Hindlimb muscle (tissue), 1 donor: Measurements from ENCODE around the gene DSC1. TPM values are rescaled to one million over a fixed set of nuclear protein-coding genes. Genes with fewer than 3 reads are reported as not detected.
"Not testable (repeated sequence)": the region's sequence is repeated elsewhere in the genome, so short reads cannot be mapped to it uniquely, and the experiment has no call there.

Experiments
- DNase-seq: peaks from one replicate; pipeline ENCODE4 v3.0.0-alpha.2; 2013
- polyA plus RNA-seq: library from polyadenylated mRNA; unstranded; fragments of 120-200 nt; gene quantifications from one replicate; pipeline ENCODE4 v1.2.1, GENCODE V29; 2013; ENCODE audit not compliant: insufficient read length

The DSC1 gene, protein sequence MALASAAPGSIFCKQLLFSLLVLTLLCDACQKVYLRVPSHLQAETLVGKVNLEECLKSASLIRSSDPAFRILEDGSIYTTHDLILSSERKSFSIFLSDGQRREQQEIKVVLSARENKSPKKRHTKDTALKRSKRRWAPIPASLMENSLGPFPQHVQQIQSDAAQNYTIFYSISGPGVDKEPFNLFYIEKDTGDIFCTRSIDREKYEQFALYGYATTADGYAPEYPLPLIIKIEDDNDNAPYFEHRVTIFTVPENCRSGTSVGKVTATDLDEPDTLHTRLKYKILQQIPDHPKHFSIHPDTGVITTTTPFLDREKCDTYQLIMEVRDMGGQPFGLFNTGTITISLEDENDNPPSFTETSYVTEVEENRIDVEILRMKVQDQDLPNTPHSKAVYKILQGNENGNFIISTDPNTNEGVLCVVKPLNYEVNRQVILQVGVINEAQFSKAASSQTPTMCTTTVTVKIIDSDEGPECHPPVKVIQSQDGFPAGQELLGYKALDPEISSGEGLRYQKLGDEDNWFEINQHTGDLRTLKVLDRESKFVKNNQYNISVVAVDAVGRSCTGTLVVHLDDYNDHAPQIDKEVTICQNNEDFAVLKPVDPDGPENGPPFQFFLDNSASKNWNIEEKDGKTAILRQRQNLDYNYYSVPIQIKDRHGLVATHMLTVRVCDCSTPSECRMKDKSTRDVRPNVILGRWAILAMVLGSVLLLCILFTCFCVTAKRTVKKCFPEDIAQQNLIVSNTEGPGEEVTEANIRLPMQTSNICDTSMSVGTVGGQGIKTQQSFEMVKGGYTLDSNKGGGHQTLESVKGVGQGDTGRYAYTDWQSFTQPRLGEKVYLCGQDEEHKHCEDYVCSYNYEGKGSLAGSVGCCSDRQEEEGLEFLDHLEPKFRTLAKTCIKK
- polyA plus RNA-seq = 0.56 TPM

DNA sequence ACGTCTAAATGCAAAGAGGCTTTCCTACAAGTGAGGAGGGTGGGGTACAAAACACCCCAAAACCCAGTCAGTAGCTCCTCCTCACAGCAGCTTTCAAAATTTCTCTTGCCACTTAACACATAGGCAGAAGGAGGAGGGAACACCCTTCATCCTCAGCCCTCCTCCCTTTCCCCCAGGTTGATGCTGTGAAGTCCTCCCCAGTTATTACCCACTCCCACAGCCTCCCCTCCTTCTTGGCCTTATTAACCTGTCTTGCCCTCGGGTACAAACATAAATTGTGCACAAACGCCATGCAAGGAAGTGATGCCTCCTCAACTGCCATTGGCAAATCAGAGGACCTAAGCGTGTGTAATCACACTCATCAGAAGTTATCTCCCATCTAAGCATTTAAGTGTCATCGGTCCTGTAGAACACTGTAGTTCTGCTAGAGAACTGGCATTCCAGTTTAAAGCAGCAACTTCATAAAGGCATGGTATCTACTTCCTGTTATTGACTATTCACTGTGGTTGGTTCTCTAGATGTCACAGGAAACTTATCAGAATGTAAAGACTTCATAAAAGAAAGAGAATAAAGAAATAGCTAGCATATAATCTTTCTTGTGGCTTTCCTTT lies at the start of gene DSC1:
Gene DSC1, minus strand, starts transcription at position 32 of the 611 bp plus-strand sequence. CDS start 262 bp downstream, outside the sequence.
- no peak for DNase-seq

DNA sequence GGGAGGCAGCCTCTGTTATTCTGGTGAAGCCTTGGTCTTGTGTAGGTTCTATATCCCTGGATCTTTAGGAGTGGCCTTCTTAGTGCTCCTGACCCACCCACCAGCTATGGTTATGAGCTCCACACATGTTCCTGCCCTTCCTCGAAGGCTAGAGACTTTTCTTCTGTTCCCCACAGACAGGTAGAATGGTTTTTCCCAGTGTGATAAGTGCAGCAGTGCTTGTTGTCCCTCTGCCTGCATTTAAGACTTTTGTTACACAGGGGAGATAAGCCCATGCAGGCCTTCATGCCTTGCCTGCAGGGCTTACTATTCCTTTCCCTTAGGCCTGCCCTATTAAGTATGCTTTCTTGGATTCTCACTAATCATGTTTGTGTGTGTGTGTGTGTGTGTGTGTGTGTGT lies 48.4 kb upstream of the DSC1 start:
- no peak for DNase-seq

DNA sequence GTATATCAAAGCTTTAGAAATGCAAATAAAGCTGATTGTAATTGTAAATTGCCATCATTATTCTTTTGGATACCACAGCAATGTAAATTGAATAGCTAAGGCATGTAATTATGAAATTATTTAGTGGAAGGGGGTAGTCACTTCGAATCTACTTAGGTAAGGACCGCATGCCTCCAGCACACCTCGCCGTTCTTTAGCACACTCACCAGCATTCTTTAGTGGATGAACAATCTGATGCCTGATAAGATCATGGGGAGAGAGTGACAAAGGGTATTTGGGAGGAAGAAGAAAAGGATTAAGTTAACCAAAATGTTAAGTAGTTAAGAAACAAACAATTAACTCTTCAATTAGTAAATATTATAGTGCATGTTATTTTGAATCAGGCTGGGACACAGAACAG lies 46.4 kb upstream of the DSC1 start:
- DNase-seq = no peak

DNA sequence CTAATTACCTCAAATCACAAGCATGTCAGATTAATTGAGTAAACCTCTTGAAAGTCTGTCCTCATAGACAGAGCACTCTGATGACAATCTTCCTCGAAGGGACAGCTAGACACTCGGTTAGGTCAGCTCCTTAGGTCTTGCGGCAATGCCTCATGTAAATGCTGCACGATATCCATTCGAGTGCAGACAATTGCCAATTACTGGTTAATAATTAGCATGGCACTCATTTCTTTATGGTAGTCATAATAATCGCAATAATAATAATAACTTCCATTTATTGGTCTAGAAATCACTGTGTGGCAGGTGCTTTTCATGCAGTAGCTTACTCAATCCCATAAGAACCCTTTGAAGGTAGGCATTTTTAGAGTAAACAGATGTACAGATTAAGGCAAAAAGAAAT lies 44.7 kb upstream of the DSC1 start:
- no peak for DNase-seq

DNA sequence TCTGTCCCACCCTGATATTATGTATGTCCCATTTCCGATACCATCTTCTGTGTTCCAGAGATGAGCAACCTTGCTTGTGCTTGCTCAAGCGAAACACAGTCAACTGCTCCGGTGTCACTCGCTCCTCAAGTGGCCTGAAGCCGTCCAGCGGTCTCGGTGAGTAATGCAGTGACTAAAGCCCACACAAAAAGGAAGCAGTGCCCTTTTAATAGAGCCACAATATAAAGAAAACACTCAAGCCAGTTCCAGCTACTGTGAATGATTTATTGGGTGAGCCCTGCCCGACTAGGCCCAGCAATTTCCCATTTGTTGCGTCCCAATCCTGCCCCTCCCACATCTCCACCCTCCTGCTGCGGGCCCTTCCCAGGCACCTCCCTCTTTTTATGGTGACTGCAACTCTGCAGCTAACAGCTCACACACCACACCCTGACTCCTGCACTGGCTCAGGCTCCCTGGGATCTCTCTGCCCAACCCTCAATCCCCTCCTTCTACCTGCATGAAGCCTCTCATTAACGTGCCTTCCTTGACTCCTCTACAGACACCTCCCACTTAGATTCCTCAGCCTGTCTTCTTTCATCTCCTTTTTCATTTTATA lies 44.2 kb upstream of the DSC1 start:
- no peak for DNase-seq

DNA sequence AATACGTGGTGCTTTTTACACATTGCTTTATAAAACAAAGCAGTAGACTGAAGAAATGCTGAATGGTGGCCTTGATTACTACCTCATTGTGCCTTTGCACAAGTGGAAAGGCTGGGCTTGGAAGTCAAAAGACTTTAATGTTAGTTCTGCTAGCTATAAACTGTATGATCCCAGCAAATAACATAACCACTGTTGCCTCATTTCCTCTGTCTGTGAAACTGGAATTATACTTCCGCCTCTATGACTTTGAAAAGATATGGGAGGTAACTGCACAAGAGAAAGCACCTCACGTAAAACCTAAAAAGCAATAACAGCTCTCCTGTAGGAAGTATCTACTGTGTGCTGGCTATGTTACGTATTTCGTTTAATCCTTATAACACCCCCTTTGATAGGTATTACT lies 43.4 kb upstream of the DSC1 start:
- DNase-seq = no peak

DNA sequence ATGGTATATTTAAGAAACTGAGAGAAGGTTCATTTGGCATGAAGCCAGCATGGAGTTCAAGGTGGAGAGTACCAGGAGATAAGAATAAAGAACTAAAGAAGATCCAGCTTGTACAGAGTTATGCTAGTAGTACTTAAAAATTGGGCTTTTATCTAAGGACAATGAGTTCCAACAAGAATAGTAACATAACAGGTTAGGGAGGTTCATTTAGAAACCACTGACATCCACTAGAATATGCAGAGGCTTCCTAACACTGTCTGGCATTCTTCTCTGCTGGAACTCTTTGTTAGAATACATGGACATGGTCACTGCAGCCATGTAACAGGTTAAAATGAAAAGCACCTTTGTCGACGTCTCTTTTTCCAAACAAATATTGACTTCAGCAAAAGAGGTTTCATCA lies 42.6 kb upstream of the DSC1 start:
- no peak for DNase-seq

DNA sequence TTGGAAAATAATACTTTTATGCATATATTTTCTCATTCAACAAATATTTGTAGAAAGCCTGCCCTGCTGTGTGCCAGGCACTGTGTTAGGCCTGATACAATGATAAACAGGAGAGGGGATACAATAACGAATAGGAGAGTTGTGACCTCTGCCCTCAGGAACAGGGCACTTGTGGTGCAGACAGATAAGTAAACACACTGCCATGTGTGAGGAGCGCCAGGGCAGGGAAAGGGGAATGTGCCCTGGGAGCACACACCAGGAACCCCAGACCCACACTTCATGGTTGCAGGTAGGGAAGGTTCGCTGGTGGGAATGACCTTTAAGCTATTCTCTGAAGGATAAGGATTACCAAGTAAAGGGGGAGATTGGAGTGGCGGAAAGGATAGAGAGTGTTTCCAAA lies 42.2 kb upstream of the DSC1 start:
- no peak for DNase-seq

DNA sequence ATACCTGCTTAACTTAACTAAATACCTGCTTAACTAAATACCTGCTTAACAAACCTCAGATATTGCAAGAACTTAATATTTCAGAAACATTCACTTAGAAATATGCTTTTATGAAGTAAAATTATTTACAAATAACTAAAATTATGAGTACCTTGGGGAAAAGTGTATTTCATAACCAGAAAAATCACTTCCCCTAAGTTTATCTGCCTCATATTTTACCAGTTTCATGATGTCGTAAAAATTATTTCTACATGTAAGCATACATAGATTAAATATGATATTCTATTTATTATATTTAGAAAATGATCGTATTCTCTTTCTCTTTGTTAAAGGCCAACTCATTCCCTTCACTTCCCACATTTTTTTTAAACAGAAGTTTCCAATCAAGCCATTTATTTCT lies 41.5 kb upstream of the DSC1 start:
- no peak for DNase-seq

DNA sequence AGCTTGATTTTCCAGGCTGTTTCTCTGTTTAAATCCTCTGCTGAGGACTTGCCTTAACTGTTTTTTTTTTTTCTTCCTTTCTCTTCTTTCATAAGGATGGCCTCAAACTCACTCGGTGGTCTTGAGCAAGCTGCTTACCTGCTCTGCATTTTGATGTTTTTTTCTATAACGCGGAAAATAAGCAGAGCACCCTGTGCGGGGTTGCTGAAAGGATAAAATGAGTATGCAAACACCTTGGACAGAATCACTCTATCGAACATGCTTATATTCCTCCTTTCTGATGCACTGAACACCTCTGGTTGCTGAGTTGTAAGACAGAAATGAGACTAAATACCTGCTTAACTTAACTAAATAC lies 41.1 kb upstream of the DSC1 start:
- no peak for DNase-seq

DNA sequence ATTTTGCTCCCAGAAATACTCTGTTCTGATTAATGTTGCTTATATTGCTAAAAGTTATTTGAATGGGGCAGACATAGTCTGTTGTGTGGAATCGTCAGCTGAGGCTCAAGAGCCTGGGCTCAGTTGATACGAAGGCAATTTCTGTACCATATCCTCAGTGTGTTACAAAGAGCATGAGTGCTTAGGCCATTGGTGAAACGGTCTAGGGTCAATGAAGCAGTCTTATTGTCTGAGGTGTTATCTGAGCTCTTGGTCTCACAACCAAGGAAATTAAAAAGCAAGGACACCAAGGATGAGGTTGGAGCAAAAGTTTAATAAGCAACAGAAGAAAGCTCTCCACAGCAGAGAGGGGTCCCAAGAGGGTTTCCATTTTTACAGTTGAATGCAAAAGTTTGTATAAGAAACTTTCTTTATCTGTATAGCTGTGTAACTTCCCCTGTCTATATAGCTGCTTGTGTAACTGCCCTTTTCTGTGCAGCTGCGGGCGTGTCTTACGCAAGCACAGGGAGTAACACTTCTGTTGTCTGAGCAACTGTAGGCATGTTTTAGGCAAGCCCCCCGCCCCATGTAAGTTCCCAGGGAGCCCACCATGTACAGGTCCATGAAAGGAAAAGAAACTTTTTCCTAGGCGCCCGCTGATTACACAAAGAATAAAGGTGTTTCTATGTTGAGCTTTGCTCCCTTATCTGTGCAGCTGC lies 40.6 kb upstream of the DSC1 start:
- no peak for DNase-seq

DNA sequence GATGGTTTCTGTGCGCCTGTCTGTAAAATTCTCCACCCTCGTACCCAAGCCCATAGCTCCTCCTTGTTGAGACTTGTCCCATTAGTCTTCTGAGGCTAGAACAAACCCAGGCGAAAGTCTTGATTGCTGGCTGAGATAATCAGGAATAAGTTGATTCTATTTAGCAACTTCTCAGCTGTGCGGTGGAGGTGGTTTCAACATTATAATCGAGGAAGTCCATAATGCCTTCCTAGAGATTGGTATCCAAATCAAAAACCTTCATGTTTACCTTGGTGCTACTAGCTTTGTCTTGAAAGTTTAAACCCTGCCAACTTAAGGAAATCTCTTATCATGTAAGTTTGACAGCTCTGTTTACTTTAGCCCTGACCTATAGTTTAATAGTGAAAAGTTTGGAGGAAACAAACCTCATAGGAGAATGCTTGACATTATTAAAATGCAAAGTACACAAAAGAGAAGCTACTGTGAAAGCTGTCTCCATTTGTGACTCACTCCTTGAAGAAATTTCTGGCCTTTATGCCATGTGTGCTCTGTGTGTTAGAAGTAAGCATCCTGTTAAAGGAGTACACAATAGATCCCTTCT lies 36.6 kb upstream of the DSC1 start:
- no peak for DNase-seq

DNA sequence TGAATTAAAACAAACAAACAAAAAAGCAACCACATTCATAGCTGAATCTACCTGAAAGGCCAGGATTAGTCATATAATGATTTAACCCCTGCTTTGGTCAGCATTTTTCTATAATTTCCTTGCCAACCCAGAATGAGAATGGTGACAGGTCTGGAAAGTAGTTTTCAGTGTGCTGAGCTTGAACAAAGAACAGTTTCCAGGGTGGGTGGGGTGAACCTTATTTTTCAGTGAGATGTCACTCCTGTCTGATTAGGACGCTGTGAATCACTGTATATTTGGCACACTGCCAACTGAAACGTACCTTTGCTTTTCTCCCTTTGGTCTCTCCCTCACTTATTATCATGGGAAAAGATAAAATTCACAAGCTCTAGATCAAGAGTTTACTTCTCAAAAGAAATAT lies 35.0 kb upstream of the DSC1 start:
- DNase-seq = no peak

DNA sequence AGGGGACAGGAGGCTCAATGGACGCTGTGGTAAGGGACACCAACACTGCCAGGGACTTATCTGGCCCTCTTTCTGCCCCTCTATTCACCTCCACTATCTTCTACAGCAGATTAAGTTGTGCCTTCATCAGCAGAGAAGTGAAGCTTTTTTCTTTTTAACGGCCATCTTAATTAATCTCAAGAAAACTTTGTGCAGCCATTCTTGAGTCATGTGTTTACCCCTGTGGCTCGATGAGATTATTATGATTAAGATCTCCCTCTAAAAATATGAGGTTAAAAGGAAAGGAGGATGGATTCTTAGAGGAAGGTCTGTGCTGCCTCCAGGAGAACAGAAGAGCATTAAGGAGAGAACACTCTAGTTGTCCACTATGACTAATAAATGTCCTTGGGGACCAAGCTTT lies 32.4 kb upstream of the DSC1 start:
- DNase-seq = no peak

DNA sequence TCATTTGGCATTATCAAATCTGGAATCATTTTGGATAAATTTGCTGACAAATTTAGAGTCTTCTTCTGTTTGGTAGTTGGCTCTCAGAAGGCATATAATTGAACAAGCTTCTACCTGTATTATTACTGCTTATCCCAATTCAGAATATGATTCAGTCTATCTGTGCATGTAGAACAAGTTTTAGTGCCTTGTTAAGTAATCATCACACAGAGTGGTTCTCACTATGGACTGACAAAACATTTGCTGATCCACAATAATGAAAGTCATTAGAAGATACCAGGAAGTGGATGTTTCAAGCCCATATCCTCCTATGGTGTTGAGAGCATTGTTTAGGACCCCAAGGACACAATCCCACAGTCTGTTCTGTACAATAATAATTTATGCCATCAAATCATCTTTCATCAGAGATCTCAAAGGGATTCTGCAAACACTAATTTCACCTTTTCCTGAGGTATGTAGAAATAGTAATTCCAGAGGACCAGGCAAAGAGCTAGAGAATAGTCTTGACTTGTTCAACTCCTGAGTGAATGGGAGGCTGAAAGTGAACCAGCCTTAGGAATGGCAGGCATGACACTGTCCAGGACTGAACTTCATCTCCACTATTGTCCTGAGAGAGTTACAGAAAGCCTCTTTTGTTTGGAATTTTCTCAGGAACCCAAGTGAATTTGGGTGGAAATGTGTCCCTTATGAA lies 29.6 kb upstream of the DSC1 start:
- DNase-seq = no peak

DNA sequence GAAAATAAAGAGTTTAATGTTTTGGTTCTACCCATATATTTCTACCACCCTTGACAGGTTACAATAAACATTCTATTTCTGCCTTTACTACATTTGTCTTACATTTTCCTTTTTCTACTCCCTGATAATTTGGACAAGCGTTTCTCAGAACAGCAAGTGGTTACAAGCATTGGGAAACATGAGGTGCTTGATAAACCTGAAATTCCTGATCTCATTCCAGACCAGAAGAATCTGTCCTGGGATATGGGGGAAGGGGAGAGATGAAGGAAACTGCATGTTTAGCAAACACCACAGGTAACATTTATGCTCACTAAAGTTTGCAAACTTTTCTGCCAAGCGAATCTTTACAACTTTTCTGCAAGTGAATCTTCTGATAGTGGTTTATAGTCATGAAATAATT lies 28.3 kb upstream of the DSC1 start:
- DNase-seq = no peak

DNA sequence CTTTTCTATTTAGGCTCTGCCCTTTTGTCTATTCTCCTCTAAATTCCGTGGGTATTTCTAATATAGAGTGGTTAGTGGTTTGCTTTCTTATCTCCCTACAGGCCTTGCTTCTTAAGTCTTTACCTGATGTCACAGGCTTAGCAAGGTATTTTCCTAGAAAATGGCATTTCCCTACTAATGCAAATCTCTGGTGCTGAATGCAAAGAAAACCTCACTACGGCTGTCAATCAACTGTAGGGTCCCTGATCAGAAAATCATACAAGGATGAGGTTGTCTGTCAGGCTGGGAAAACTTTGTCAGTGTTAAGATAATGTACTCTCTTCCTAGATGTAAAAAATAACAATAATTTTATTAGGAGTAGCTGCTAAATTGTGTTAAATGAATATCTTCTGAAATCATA lies 27.1 kb upstream of the DSC1 start:
- no peak for DNase-seq

DNA sequence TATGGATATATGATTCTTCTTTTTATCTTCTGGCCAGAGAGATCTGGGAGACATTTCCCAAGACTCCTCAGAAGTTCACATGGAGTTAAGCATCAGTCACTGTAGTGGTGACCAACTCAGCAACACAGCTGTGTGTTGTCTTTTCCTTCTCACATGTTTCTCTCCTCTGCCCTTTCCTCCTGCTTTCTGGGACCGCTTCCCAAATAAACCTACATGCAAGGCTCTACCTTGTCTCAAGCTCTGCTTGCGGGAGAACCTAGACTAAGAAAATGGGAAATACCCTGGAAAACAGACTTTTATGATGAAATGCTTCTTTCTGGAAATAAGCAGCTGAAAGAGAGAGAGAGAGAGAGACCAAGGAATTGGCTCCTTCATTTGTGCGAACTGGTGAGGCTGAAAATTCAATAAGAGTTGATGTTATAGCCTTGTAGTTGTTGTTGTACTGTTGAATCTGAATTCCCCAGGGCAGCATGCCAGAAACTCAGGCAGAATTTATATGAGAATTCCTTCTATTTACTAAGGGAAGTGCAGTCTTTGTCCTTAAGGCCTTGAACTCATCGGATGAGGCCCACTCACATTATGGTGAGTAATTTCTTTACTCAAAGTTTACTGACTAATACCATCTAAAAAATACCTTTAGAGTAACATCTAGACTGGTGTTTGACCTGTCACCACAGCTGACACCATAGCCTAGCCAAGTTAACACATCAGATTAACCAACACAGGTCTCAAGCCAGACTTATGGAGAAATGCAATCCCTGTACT lies 22.7 kb upstream of the DSC1 start:
- no peak for DNase-seq

DNA sequence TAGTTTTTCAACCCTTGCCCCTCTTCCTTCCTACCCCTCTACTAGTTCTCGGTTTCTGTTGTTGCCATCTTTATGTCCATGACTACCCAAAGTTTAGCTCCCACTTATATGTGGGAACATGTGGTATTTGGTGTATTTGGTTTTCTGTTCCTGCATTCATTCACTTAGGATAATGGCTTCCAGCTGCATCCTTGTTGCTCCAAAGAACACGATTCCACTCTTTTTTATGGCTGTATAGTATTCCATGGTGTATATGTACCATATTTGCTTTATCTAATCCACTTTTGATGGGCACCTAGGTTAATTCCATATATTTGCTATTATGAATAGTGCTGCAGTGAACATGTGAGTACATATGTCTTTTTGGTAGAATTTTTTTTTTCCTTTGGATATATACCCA lies 20.6 kb upstream of the DSC1 start:
- DNase-seq = no peak

DNA sequence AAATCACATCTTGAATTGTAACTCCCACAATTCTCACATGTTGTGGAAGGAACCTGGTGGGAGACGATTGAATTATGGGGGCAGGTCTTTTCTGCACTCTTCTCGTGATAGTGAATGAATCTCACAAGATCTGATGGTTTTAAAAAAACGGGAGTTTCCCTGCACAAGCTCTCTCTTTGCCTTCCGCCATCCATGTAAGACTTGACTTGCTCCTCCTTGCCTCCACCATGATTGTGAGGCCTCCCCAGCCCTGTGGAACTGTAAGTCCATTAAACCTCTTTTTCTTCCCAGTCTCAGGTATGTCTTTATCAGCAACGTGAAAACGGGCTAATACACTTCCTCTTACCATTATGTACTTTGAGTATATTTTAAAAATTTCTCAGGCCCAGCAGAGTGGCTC lies 14.7 kb upstream of the DSC1 start:
- DNase-seq = not testable (repeated sequence)

DNA sequence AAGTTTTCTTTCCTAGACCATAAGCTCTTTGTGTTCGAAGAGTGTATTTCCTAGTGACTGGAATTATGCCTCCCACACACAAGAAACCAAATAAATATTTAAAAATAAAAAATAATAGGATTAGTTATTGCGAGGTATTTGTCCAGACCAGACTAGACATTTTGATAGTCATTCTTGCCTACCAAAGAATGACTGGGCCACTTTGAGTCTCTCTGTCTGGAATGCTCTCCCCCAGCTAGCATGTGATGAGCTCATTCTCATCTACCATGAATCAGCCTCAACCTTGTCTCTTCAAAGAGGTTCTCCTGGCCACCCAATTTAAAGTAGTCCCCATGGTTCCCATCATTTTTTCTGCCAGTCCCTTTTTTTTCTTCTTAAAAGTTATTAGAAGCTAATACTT lies 13.9 kb upstream of the DSC1 start:
- DNase-seq = no peak
